Chondrocyte (in vitro differentiated cells): ENCODE measurements around the gene ENTREP3. TPM values are rescaled to one million over a fixed set of nuclear protein-coding genes. Genes with fewer than 3 reads are reported as not detected.

Experiments used
- DNase-seq: peaks from one replicate; pipeline ENCODE4 v3.0.0; 2021; ENCODE audit warnings: mixed read lengths, low spot score
- H3K27ac Mint-ChIP-seq: one replicate; pipeline ENCODE4 v1.8.0; 2021; ENCODE audit warnings: mild to moderate bottlenecking, moderate library complexity, mixed read lengths; ENCODE audit not compliant: unreplicated experiment
- H3K27me3 Mint-ChIP-seq: 2 replicates; pipeline ENCODE4 v1.8.0; 2021; ENCODE audit warnings: low read depth, mixed read lengths
- H3K36me3 Mint-ChIP-seq: 2 replicates; pipeline ENCODE4 v1.8.0; 2021; ENCODE audit warnings: low read depth, mixed read lengths
- H3K4me1 Mint-ChIP-seq: 2 replicates; pipeline ENCODE4 v1.8.0; 2021; ENCODE audit warnings: low read depth, mild to moderate bottlenecking, mixed read lengths
- H3K4me3 Mint-ChIP-seq: one replicate; pipeline ENCODE4 v1.8.0; 2021; ENCODE audit warnings: mild to moderate bottlenecking, moderate library complexity, mixed read lengths; ENCODE audit not compliant: unreplicated experiment
- H3K9me3 Mint-ChIP-seq: 2 replicates; pipeline ENCODE4 v1.8.0; 2021; ENCODE audit warnings: low read depth, mixed read lengths
- total RNA-seq: library from RNA; stranded (reverse); gene quantifications from 3 replicates; pipeline ENCODE4 v1.2.1, GENCODE V29; 2021
- TF ChIP-seq, protein P1 (sequence below): fragments of 200-600 bp; sonication (generic); IDR thresholded peaks from 2 replicates; pipeline ENCODE4 v1.5.0; 2021; ENCODE audit warnings: antibody characterized with exemption, mild to moderate bottlenecking, moderate library complexity

ENTREP3 gene
- total RNA-seq, 1 donor from 2014 or later: 42.8 TPM

- H3K4me3 Mint-ChIP-seq: peak overlapping the region; percentile 83
- TF ChIP-seq, protein P1, sequence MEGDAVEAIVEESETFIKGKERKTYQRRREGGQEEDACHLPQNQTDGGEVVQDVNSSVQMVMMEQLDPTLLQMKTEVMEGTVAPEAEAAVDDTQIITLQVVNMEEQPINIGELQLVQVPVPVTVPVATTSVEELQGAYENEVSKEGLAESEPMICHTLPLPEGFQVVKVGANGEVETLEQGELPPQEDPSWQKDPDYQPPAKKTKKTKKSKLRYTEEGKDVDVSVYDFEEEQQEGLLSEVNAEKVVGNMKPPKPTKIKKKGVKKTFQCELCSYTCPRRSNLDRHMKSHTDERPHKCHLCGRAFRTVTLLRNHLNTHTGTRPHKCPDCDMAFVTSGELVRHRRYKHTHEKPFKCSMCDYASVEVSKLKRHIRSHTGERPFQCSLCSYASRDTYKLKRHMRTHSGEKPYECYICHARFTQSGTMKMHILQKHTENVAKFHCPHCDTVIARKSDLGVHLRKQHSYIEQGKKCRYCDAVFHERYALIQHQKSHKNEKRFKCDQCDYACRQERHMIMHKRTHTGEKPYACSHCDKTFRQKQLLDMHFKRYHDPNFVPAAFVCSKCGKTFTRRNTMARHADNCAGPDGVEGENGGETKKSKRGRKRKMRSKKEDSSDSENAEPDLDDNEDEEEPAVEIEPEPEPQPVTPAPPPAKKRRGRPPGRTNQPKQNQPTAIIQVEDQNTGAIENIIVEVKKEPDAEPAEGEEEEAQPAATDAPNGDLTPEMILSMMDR: no peak
- no peaks in the 10 kb centered on the region for H3K27me3 Mint-ChIP-seq
- peak overlapping the region; percentile 73 for H3K27ac Mint-ChIP-seq
- no peaks in the 10 kb centered on the region for H3K9me3 Mint-ChIP-seq
- DNase-seq: no peak
- peaks cover 15% of the 10 kb centered on the region for H3K36me3 Mint-ChIP-seq
- peaks cover 42% of the 10 kb centered on the region for H3K4me1 Mint-ChIP-seq
Measured at GRCh38 chr1:155253797-155254196, 1.5 kb downstream of the ENTREP3 start.

- TF ChIP-seq, protein P1: peak; percentile 23
- Mint-ChIP-seq H3K36me3 (peaks cover 11% of the 10 kb centered on the region), H3K4me3 (peak overlapping the region; percentile 83), H3K27me3 (no peaks in the 10 kb centered on the region), H3K27ac (peak overlapping the region; percentile 0), H3K4me1 (peaks cover 42% of the 10 kb centered on the region), H3K9me3 (no peaks in the 10 kb centered on the region)
- no peak for DNase-seq
Measured at GRCh38 chr1:155253208-155253607, 2.1 kb downstream of the ENTREP3 start.

- TF ChIP-seq, protein P1: no peak
- no peak overlapping the region for H3K27ac Mint-ChIP-seq
- H3K36me3 Mint-ChIP-seq: peaks cover 5% of the 10 kb centered on the region
- no peak for DNase-seq
- peaks cover 39% of the 10 kb centered on the region for H3K4me1 Mint-ChIP-seq
- no peaks in the 10 kb centered on the region for H3K27me3 Mint-ChIP-seq
- H3K4me3 Mint-ChIP-seq: no peak overlapping the region
- H3K9me3 Mint-ChIP-seq: no peaks in the 10 kb centered on the region
Measured at GRCh38 chr1:155251566-155251965, 3.7 kb downstream of the ENTREP3 start.

GRCh38 chr1:155250633-155251449 lies 4.4 kb downstream of the ENTREP3 start:
- TF ChIP-seq, protein P1: peak; percentile 99
- Mint-ChIP-seq H3K27me3 (no peaks in the 10 kb centered on the region), H3K4me1 (peaks cover 32% of the 10 kb centered on the region), H3K9me3 (no peaks in the 10 kb centered on the region), H3K27ac (peak overlapping the region; percentile 71), H3K4me3 (no peak overlapping the region), H3K36me3 (peaks cover 4% of the 10 kb centered on the region)
- DNase-seq: peak; percentile 95

DNA sequence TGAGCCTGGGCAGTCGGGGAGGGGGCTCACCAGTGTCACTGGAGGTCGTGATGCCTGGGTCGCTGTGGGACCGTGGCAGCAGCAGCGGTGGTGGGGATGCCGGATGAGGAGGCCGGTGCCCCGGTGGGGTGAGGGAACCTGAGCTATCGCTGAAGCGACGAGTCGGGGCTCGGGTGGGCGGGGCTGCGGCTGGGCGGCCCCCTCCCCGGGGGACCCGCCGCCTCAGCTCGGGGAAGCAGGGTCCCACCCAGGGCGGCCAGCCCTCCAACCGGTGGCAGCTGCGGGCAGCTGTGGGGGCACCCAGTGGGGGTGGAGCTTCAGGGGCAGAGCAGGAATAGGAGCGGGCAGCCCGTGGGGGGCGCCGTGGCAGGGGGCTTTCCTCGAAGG lies 5.0 kb downstream of the ENTREP3 start:
- TF ChIP-seq, protein P1: no peak
- no peak overlapping the region for H3K27ac Mint-ChIP-seq
- no peak overlapping the region for H3K4me3 Mint-ChIP-seq
- H3K4me1 Mint-ChIP-seq: peaks cover 29% of the 10 kb centered on the region
- H3K9me3 Mint-ChIP-seq: no peaks in the 10 kb centered on the region
- H3K36me3 Mint-ChIP-seq: peaks cover 4% of the 10 kb centered on the region
- no peak for DNase-seq
- H3K27me3 Mint-ChIP-seq: no peaks in the 10 kb centered on the region
